ENCODE measurements around the gene MXRA7.

Gene MXRA7

GRCh38 chr17:76671123-76671911, 39.4 kb downstream of the MXRA7 start:
- H3K4me3 ChIP-seq (ENCODE audit: low read depth in 1 of 2, low read length in 2 of 2): peak overlapping the region; percentile 82 to 92
- peak overlapping the region; percentile 95 for H3K27ac ChIP-seq (ENCODE audit: low read length)
- peaks cover 0 to 4% of the 10 kb centered on the region in 2 donors for H3K36me3 ChIP-seq (ENCODE audit: control insufficient read depth in 1 of 2, insufficient read depth in 2 of 2, low read length in 2 of 2)
- no peaks in the 10 kb centered on the region for H3K27me3 ChIP-seq (ENCODE audit: low read depth, low read length)
- H3K9me3 ChIP-seq (ENCODE audit: control insufficient read depth in 1 of 2, low read length in 2 of 2): no peaks in the 10 kb centered on the region
- H3K4me1 ChIP-seq (ENCODE audit: control insufficient read depth in 1 of 2, insufficient read depth in 2 of 2, low read length in 2 of 2): peaks cover 0 to 14% of the 10 kb centered on the region in 2 donors

DNA sequence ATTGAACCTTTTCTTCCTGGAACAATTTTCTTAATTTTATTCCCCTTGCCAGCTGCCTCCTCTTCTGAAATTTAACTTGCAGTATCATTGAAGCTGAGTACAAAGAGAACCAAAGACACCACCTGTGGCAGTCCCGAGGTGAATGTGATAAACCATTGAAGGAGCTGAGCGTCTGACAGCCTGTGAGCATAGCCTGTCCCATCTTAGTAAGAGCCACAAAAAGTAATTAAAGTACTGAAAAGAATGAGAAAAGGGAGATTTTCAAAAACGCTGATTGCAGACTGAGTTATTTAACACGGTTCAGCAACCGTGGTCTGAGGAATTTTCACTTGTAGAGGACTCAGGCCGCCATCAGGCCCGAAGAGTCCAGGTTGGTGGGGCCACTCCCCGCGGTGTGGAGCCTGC, 40.0 kb downstream of the MXRA7 start:
- H3K36me3 ChIP-seq (ENCODE audit: control insufficient read depth in 1 of 2, insufficient read depth in 2 of 2, low read length in 2 of 2): no peaks in the 10 kb centered on the region

DNA sequence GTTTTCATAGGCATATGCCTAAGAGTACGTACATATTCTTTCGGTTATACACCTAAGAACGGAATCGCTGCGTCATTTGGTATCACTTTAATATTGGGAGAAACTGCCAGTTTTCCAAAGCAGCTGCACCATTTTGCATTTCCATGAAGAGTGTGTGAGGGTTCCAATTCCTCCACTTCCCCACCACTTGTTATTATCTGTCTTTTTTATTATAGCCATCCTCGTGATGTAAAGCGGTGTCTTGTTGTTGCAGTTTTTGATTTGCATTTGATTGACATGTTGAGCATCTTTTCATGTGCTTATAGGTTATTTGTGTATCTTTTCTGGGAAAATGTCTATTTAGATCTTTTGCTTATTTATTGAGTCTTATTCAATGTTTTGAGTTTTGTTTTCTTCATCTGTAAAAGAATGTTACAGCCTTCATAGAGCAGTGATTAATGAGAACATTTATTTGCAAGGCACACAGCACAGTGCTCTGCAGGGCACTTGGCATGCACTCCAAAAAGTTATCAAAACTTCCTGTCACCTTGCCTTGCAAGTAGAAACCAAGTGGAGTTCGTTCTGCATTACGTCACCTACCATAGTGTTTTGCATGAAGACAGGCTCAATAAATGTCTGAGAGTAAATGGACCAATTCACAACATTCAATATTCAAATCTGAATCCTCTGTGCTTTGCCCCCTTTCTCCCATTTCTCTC, 40.6 kb downstream of the MXRA7 start:
- no peaks in the 10 kb centered on the region for H3K27me3 ChIP-seq (ENCODE audit: low read depth, low read length)
- no peaks in the 10 kb centered on the region for H3K36me3 ChIP-seq (ENCODE audit: control insufficient read depth in 1 of 2, insufficient read depth in 2 of 2, low read length in 2 of 2)
- peaks cover 0 to 14% of the 10 kb centered on the region in 2 donors for H3K4me1 ChIP-seq (ENCODE audit: control insufficient read depth in 1 of 2, insufficient read depth in 2 of 2, low read length in 2 of 2)
- no peak overlapping the region for H3K4me3 ChIP-seq (ENCODE audit: low read depth in 1 of 2, low read length in 2 of 2)
- no peaks in the 10 kb centered on the region for H3K9me3 ChIP-seq (ENCODE audit: control insufficient read depth in 1 of 2, low read length in 2 of 2)
- no peak overlapping the region for H3K27ac ChIP-seq (ENCODE audit: low read length)

More for the DNA sequence above, 40.0 kb downstream of the MXRA7 start:
- peaks cover 0 to 14% of the 10 kb centered on the region in 2 donors for H3K4me1 ChIP-seq (ENCODE audit: control insufficient read depth in 1 of 2, insufficient read depth in 2 of 2, low read length in 2 of 2)
- H3K27ac ChIP-seq (ENCODE audit: low read length): peak overlapping the region; percentile 80
- no peaks in the 10 kb centered on the region for H3K9me3 ChIP-seq (ENCODE audit: control insufficient read depth in 1 of 2, low read length in 2 of 2)
- H3K4me3 ChIP-seq (ENCODE audit: low read depth in 1 of 2, low read length in 2 of 2): peak overlapping the region in 1 of 2 donors; percentile 82
- H3K27me3 ChIP-seq (ENCODE audit: low read depth, low read length): no peaks in the 10 kb centered on the region

DNA sequence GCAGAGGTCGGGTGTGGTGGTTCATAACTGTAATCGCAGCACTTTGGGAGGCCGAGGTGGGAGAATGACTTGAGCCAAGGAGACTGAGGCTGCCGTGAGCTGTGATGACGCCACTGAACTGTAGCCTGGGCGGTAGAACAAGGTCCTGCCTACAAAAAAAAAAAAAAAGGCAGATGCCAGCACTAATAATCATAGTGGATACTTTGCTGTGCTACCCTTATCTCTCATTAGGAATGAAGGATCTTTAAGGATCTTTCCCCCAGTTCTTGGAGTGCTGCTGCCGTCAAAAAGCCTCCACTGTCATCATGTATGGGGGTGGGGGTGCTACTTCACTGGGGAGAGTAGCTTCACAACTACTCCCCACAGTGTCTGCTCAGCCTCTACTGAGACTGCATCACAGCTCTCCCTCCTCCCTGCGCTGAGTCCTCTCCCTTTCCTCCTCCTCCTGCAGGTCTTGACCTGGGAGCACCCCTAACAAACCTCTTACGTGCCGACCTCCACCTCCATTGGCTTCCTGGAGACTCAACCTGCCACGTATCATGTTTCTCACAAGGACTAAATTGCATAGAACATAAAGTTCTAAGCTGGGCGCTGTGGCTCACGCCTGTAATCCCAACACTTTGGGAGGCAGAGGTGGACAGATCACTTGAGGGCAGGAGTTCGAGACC, 42.8 kb downstream of the MXRA7 start:
- peaks cover 0 to 14% of the 10 kb centered on the region in 2 donors for H3K4me1 ChIP-seq (ENCODE audit: control insufficient read depth in 1 of 2, insufficient read depth in 2 of 2, low read length in 2 of 2)
- no peaks in the 10 kb centered on the region for H3K9me3 ChIP-seq (ENCODE audit: control insufficient read depth in 1 of 2, low read length in 2 of 2)
- no peaks in the 10 kb centered on the region for H3K27me3 ChIP-seq (ENCODE audit: low read depth, low read length)
- no peak overlapping the region for H3K27ac ChIP-seq (ENCODE audit: low read length)
- H3K4me3 ChIP-seq (ENCODE audit: low read depth in 1 of 2, low read length in 2 of 2): no peak overlapping the region
- no peaks in the 10 kb centered on the region for H3K36me3 ChIP-seq (ENCODE audit: control insufficient read depth in 1 of 2, insufficient read depth in 2 of 2, low read length in 2 of 2)

DNA sequence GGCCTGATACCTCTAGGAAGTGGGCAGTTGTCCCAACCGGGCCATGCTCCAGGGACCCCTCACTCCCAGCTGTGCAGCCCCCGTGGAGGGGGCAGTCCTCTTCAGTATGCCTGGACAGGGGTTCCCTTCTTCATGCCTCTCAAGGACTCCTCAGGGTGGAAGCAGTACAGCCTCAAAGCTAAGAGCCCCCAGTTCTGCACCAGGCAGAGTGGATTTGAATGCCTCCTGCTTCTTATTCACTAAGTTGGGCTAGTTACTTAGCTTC, 43.3 kb downstream of the MXRA7 start:
- Histone ChIP-seq H3K9me3 (ENCODE audit: control insufficient read depth in 1 of 2, low read length in 2 of 2) (no peaks in the 10 kb centered on the region), H3K4me1 (ENCODE audit: control insufficient read depth in 1 of 2, insufficient read depth in 2 of 2, low read length in 2 of 2) (peaks cover 0 to 11% of the 10 kb centered on the region in 2 donors), H3K27ac (ENCODE audit: low read length) (no peak overlapping the region), H3K36me3 (ENCODE audit: control insufficient read depth in 1 of 2, insufficient read depth in 2 of 2, low read length in 2 of 2) (no peaks in the 10 kb centered on the region), H3K27me3 (ENCODE audit: low read depth, low read length) (no peaks in the 10 kb centered on the region), H3K4me3 (ENCODE audit: low read depth in 1 of 2, low read length in 2 of 2) (no peak overlapping the region)

GRCh38 chr17:76660656-76661042, 50.1 kb downstream of the MXRA7 start:
- H3K36me3 ChIP-seq (ENCODE audit: control insufficient read depth in 1 of 2, insufficient read depth in 2 of 2, low read length in 2 of 2): no peaks in the 10 kb centered on the region
- H3K9me3 ChIP-seq (ENCODE audit: control insufficient read depth in 1 of 2, low read length in 2 of 2): no peaks in the 10 kb centered on the region
- no peak overlapping the region for H3K27ac ChIP-seq (ENCODE audit: low read length)
- H3K4me3 ChIP-seq (ENCODE audit: low read depth in 1 of 2, low read length in 2 of 2): no peak overlapping the region
- peaks cover 0 to 6% of the 10 kb centered on the region in 2 donors for H3K4me1 ChIP-seq (ENCODE audit: control insufficient read depth in 1 of 2, insufficient read depth in 2 of 2, low read length in 2 of 2)
- H3K27me3 ChIP-seq (ENCODE audit: low read depth, low read length): no peaks in the 10 kb centered on the region

DNA sequence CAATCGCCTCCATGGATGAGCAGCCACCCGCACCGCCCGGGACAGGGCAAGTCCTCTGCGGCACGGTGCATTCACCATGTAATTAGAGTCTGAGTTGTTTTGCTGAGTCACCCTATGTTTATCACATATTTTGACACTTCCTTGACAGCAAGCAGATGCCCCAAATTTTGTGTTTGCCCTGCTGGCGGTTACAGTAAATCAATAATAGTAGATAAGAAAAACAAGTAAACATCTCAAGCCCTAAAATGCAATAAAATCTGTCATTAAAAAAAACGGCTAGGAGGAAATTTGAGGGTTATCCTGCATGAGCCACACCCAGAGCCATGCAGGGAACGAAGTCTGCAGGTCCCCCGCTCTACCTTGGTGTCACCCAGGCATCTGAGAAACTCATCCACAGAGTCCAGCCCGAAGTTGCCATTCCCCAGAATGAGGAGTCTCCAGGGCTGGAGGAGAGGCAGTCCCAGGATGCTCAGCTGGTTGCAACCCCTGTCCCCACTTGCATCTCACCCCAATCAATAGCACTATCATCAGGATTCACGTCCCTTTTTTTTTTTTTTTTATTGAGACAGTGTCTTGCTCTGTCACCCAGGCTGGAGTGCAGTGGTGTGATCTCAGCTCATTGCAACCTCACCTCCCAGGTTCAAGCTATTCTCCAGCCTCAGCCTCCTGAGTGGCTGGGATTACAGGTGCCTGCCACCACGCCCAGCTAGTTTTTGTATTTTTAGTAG, 50.7 kb downstream of the MXRA7 start:
- Histone ChIP-seq H3K4me1 (ENCODE audit: control insufficient read depth in 1 of 2, insufficient read depth in 2 of 2, low read length in 2 of 2) (peaks cover 0 to 6% of the 10 kb centered on the region in 2 donors), H3K4me3 (ENCODE audit: low read depth in 1 of 2, low read length in 2 of 2) (no peak overlapping the region), H3K36me3 (ENCODE audit: control insufficient read depth in 1 of 2, insufficient read depth in 2 of 2, low read length in 2 of 2) (no peaks in the 10 kb centered on the region), H3K27ac (ENCODE audit: low read length) (no peak overlapping the region), H3K27me3 (ENCODE audit: low read depth, low read length) (no peaks in the 10 kb centered on the region), H3K9me3 (ENCODE audit: control insufficient read depth in 1 of 2, low read length in 2 of 2) (no peaks in the 10 kb centered on the region)

DNA sequence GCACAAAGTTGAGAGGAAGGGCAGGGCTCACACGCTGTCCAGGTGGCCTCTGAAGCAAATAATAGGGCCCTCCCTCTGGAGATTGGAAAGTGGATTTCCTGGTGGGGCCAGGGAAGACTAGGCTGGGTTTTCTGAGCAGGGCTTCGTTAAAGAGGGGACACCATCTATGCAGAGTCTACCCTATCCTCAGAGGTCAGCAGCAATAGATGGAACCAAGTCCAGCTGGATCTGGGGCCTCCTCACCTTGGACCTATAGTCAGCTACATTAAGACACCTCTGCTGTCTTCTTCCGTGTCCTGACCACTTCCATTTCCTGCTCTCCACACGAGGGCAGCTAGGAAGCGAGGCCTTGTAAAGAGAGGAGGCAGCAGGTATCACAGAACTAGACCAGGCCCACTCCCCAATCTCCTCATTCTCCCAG, 52.5 kb downstream of the MXRA7 start:
- H3K9me3 ChIP-seq (ENCODE audit: control insufficient read depth in 1 of 2, low read length in 2 of 2): no peaks in the 10 kb centered on the region
- peaks cover 0 to 6% of the 10 kb centered on the region in 2 donors for H3K4me1 ChIP-seq (ENCODE audit: control insufficient read depth in 1 of 2, insufficient read depth in 2 of 2, low read length in 2 of 2)
- H3K27ac ChIP-seq (ENCODE audit: low read length): no peak overlapping the region
- no peak overlapping the region for H3K4me3 ChIP-seq (ENCODE audit: low read depth in 1 of 2, low read length in 2 of 2)
- no peaks in the 10 kb centered on the region for H3K36me3 ChIP-seq (ENCODE audit: control insufficient read depth in 1 of 2, insufficient read depth in 2 of 2, low read length in 2 of 2)
- no peaks in the 10 kb centered on the region for H3K27me3 ChIP-seq (ENCODE audit: low read depth, low read length)

DNA sequence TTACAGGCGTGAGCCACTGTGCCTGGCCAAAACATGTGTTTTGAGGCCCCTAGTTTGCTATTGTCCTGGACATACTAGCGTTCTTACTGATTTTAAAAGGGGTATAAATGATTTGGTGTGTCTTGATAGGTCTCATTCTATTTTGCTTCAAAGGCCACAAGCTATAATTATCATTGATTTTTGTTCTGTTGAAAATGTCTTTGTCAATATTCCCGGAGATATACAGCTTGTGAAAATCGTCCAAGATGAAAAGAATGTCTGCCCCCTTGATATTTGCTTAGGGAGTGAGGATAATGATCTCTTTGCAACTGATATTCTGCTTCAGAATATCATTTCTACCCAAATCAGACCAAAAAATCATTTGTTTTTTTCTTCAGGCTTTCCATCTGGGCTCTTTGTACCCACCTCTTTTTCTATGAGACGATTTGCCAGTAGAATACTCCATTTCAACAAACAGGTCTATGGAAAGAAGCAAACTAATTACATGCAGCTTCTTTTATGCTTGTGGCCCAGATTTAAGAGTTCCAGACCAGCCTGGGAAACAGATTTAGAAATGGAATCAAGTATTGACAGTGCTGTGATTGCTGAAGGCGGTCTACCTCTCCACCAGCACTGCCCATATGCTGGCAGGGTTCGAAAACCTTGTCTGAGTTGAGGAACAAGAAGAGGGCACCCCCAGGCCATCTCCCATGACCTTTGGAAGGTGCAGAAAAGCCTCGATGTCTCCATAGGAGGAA, 53.1 kb downstream of the MXRA7 start:
- Histone ChIP-seq H3K9me3 (ENCODE audit: control insufficient read depth in 1 of 2, low read length in 2 of 2) (no peaks in the 10 kb centered on the region), H3K27ac (ENCODE audit: low read length) (no peak overlapping the region)

GRCh38 chr17:76654408-76654807, 56.4 kb downstream of the MXRA7 start:
- Histone ChIP-seq H3K27ac (ENCODE audit: low read length) (no peak overlapping the region), H3K36me3 (ENCODE audit: control insufficient read depth in 1 of 2, insufficient read depth in 2 of 2, low read length in 2 of 2) (no peaks in the 10 kb centered on the region), H3K4me1 (ENCODE audit: control insufficient read depth in 1 of 2, insufficient read depth in 2 of 2, low read length in 2 of 2) (no peaks in the 10 kb centered on the region), H3K4me3 (ENCODE audit: low read depth in 1 of 2, low read length in 2 of 2) (no peak overlapping the region), H3K9me3 (ENCODE audit: control insufficient read depth in 1 of 2, low read length in 2 of 2) (no peaks in the 10 kb centered on the region), H3K27me3 (ENCODE audit: low read depth, low read length) (no peaks in the 10 kb centered on the region)

More for the DNA sequence above, 53.1 kb downstream of the MXRA7 start:
- H3K27me3 ChIP-seq (ENCODE audit: low read depth, low read length): no peaks in the 10 kb centered on the region
- peaks cover 0 to 6% of the 10 kb centered on the region in 2 donors for H3K4me1 ChIP-seq (ENCODE audit: control insufficient read depth in 1 of 2, insufficient read depth in 2 of 2, low read length in 2 of 2)
- H3K36me3 ChIP-seq (ENCODE audit: control insufficient read depth in 1 of 2, insufficient read depth in 2 of 2, low read length in 2 of 2): no peaks in the 10 kb centered on the region
- no peak overlapping the region for H3K4me3 ChIP-seq (ENCODE audit: low read depth in 1 of 2, low read length in 2 of 2)

Measured in muscle layer of duodenum (tissue), 2 donors.